ENCODE measurements around the gene ATP6V1E1.
"Not testable (repeated sequence)": the region's sequence is repeated elsewhere in the genome, so short reads cannot be mapped to it uniquely, and the experiment has no call there.

ATP6V1E1 gene

GRCh38 chr22:17581056-17581455 lies 47.5 kb downstream of the ATP6V1E1 start:
- no peak for DNase-seq (ENCODE audit: low read depth)

DNA sequence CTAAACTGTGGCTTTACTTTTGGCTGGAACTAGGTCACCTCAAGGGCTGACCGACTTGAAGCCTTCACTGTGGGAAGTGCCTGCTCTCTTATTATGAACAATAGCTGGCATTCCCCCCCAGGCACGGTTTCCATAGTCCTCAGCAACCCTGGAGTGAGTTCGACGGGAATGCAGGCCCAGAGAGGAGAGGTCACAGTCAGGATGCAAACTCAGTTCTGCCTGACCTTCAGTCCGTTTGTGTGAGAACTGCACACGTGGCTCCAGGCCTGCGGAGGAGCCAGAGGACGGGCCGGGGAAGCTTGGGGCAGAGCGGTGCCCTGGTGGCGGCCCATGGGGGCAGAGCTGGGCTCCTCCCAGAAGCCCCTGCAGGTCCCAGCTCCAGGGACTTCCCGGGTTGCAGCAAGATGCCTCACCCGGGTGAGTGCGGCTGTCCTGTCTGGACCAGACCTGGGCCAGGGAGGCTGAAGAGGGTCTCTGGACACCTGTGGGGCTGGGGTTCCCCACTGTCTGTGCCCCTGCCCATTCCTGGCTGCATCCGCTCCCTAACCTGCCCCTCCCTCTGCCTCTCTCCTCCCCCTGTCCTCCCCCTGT lies 48.0 kb downstream of the ATP6V1E1 start:
- DNase-seq (ENCODE audit: low read depth) = no peak

DNA sequence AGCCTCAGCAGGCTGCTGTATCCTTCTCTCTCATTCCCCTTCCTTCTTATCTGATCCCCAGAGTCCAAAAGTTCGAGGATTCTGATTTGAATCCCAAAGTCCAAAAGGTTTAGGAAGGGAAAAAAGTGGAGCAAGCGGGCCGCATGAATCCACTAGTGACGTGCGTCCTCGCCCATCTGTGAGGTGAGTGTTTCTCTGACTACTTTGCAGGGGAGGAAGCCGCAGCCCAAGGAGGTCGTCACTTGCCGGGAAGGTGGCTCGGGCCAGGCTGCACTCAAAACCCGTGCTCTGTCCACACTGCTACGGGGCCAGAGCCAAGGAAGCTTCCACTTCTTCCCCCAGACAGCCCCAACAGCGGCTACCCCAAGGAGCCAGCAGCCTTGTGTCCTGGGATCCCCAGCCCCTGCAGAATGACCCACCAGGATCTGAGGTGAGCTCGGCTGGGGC lies 49.0 kb downstream of the ATP6V1E1 start:
- no peak for DNase-seq (ENCODE audit: low read depth)

DNA sequence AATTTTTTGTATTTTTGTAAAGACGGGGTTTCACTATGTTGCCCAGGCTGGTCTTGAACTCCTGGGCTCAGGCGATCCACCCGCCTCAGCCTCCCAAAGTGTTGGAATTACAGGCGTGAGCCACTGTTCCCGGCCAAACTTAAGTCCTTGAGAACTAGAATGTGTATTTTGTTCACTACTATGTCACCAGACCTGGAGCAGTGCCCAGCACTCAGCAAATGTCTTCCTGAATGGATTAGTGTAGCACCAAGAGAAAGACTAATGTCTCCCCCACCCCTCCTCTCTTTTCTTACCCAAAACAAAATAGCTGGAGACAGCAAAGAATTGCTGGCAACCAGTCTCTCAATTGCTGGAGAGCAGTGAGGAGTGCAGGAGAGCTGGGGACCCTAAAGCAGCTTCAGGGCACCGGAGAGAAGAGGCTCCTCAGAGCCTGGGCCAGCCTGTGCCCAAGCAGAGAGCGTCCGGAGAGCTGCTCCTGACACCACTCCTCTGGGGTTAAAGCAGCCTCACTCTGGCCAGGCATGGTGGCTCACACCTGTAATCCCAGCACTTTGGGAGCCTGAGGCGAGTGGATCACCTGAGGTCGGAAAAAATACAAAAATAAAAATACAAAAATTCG lies 50.3 kb downstream of the ATP6V1E1 start:
- peak; percentile 40 for DNase-seq (ENCODE audit: low read depth)

GRCh38 chr22:17576470-17576869 lies 52.1 kb downstream of the ATP6V1E1 start:
- peak; percentile 99 for DNase-seq (ENCODE audit: low read depth)

DNA sequence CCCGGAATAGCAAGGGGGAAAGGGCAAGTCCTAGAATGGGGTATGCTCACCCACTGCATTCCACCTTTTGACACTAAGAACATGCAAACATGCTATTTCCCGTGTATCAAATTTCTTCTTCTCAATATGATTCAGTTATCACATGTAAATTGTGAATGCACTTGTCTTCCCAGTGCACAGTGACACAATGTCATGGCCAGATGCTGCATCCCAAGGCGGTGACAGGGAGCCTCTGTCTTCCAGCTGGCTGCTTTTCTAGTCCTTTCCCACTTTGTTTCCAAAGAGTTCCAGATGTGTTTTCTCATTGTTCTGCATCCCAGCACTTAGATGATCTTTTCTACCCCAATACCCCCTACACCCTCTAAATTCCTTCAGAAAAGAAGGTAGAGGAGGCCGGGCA lies 52.9 kb downstream of the ATP6V1E1 start:
- DNase-seq (ENCODE audit: low read depth) = no peak

DNA sequence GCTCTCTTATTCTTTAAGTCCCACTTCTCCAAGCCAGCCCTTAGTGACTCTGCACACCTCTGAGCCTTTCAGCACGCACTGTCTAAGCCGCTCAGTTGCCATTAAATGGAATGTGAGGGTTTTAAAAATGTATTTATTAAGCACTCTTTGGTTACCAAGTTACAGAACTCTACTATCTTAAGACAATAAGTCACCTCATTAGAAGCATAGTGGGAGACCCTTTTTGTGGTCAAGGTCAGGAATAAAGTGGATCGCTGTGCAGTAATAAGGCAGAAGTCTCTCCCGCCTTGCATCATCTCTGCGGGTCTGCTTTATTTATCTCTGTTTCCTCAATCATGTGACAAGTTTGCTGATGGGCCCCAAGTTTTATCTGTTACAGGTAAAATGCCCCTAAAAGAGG lies 53.4 kb downstream of the ATP6V1E1 start:
- no peak for DNase-seq (ENCODE audit: low read depth)

- DNase-seq (ENCODE audit: low read depth) = peak; percentile 61
These were observed 57.5 kb downstream of the ATP6V1E1 start for GRCh38 chr22:17570851-17571631.

DNA sequence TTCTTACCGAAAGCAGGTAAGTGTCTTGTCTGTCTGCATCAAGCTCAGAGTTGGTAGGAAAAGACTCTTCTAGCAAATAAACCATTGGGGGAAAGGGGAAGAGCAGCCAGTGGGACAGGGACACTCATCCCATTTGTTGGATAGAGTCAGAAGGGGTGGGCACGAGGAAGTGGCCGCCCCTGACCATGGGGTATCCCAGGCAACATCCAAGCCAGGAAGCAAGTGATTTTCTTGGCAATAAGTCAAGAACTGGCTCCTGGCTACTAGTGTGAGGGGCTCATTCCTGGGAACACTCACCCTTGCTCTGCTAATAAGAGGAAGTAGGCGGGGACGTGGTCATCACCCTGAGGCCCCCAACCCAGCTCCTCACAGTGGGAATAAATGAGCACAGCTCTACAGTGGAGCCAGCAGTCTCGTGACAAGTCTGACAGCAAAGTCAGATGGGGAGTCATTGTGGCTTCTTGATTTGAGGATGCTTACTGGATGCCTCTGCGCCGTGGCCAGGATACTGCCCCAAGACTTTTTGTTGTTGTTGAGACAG lies 58.5 kb downstream of the ATP6V1E1 start:
- DNase-seq (ENCODE audit: low read depth) = no peak

- no peak for DNase-seq (ENCODE audit: low read depth)
These were observed 61.8 kb downstream of the ATP6V1E1 start for GRCh38 chr22:17566776-17567175.

DNA sequence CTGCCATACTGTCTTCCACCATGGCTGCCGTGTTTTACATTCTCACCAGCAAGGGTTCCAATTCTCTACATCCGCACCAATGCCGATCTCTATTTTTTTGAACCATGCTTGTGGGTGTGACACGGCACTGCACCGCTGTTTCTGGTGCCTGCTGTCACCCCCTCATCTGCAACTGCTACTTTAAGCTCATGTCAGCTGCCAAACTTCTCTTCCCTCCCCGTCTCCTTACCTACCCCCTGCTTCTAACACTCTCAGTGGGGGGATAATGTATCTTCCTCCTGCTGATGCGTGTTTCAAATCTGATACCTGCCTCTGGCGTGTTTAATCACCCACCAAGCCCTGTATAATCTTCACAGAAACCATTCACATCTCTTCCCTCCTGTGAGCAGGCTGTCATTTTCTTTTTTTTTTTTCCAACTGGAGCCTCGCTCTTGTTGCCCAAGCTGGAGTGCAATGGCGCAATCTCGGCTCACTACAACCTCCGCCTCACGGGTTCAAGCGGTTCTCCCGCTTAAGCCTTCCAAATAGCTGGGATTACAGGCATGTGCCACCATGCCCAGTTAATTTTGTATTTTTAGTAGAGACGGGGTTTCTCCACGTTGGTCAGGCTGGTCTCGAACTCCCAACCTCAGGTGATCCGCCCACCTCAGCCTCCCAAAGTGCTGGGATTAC lies 62.4 kb downstream of the ATP6V1E1 start:
- not testable (repeated sequence) for DNase-seq (ENCODE audit: low read depth)

- peak; percentile 42 for DNase-seq (ENCODE audit: low read depth)
These were observed 64.6 kb downstream of the ATP6V1E1 start for GRCh38 chr22:17563936-17564391.

DNA sequence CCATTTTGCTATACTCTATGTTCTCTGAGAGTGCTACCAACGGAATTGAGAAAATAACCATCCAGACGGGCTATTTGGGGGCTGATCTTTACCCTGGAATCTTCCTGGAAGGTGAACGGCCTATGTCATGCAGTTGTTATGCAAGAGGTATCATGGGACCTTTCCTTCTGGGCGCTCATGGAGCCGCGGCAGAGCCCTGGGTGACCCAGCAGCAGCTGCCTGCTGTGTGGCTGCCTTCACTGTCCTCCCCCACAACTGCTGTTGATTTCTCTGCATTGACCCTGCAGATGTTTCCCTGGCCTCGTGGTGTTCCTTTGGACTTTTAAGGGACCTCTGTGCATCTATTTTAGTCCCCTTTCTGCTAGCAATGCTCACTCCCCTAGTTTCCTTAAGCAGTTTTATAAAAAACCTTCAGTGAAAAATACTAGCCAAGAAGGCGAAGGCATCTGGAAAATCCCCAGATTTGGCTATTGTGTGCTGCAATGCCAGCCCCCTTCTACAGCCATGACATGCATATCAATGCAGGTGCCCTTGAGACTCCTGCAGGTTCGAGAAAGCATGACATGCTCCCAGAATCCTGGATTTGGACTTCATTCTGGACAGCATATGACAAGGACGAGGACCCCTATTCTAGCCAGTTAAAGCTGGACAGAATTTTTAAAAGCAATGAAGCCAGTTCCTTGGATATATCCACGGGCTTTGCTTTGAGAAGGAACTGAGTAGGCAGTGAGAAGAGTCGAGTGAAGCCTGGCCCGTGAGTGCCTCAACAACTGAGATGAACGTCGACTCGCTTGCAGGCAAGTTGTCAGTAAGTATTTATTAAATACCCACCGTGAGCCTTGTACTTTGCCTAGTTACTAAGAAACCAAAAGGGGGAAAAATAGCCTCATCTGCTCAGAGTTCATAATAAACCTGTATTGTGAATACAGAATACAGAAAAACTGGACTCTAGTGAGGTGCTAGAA lies 65.4 kb downstream of the ATP6V1E1 start, which contains the start of gene SLC25A18:
TSS of gene SLC25A18 (plus strand) at position 593 of the 965 bp plus-strand sequence. CDS start 16,447 bp downstream, outside the sequence.
- no peak for DNase-seq (ENCODE audit: low read depth)

DNA sequence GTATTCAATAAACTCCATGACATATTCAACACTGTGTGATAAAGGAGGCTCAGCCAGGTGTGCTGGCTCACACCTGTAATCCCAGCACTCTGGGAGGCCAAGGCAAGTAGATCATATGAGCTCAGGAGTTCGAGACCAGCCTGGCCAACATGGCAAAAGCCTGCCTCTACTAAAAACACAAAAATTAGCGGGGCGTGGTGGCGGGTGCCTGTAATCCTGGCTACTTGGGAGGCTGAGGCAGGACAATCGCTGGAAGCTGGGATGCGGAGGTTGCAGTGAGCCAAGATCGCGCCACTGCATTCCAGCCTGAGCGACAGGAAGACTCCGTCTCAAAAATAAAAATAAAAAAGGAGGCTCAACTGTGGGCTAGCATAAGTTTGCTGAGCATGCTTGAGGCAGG lies 69.4 kb downstream of the ATP6V1E1 start:
- no peak for DNase-seq (ENCODE audit: low read depth)

DNA sequence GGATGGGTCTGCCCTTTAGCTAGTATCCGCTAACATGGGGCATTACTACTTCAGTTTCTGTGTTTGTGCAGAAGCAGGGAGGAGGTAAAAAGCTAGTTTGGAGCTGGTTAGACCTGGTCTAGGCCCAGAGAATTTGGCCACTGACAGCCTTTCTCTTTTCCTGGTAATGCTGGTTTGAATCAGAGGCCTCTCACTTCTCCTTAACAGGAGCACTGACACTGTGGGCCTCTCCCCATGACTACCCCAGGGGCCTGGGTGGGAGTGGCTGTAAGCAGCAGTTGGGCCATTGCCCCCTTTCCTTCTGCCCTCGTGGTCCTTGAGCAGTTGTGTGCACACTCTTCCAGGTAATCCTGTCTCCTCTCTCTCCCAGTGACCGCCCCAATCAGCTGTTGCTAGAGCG lies 73.7 kb downstream of the ATP6V1E1 start:
- no peak for DNase-seq (ENCODE audit: low read depth)

- DNase-seq (ENCODE audit: low read depth) = no peak
These were observed 75.8 kb downstream of the ATP6V1E1 start for GRCh38 chr22:17552737-17553136.

DNA sequence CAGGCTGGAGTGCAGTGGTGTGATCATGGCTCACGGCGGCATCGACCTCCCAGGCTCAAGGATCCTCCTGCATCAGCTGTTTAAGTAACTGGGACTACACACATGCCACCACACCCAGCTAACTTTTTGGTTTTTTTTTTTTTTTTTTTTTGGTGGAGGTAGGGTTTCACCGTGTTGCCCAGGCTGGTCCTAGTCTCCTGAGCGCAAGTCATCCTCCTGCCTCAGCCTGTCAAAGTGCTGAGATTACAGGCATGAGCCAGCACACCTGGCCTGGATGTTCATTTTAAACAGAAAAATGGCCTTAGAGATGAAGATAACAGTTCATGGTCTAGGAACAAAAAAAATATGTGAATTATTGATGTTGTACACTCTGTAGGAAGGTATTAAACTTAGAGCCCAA lies 78.9 kb downstream of the ATP6V1E1 start:
- no peak for DNase-seq (ENCODE audit: low read depth)

GRCh38 chr22:17549183-17549582 lies 79.4 kb downstream of the ATP6V1E1 start:
- DNase-seq (ENCODE audit: low read depth) = no peak

DNA sequence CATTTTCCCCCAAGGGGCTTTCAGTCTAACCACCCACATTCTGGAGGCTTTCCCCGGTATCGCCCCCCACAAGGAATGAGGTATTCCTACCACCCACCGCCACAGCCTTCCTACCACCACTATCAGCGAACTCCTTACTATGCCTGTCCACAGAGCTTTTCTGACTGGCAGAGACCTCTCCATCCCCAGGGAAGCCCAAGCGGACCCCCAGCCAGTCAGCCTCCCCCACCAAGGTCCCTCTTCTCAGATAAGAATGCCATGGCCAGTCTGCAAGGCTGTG lies 79.9 kb downstream of the ATP6V1E1 start:
- no peak for DNase-seq (ENCODE audit: low read depth)

GRCh38 chr22:17548010-17548755 lies 80.4 kb downstream of the ATP6V1E1 start:
- DNase-seq (ENCODE audit: low read depth) = no peak
